Activated CD4-positive, CD25-positive, alpha-beta regulatory T cell treated with anti-CD3 and anti-CD28 coated beads, Interleukin-2, amount 50 U/mL, for 16 hours (primary cell): ENCODE results near the gene GGNBP2.
A peak's percentile ranks its signal among the peaks of the same experiment; 100 is the strongest.

ENCODE experiments used
- DNase-seq: peaks from one replicate; pipeline ENCODE4 v3.0.0-alpha.2; 2020; ENCODE audit warnings: low read depth, low spot score

The GGNBP2 gene

DNA sequence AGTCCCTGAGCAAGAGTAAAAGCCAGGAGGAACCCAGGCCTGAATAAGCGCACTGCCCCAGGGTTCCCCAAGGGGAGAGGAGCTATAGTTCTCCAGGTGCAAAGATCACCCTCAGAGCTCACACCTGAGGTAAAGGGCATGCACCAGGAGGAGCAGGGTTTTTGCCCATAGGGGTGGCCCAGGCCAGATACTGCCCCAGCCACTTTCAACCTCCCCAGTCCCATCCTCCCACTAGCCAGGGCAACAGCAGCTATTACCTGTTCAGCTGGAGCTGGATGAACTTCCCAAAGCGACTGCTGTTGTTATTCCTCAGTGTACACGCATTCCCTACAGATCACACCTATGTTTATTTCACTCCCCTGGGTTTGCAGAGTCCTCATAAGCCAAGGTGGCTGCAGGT, 29.9 kb upstream of the GGNBP2 start:
- no peak for DNase-seq

GRCh38 chr17:36515837-36516236, 28.9 kb upstream of the GGNBP2 start:
- DNase-seq = no peak

GRCh38 chr17:36523113-36523512, 21.6 kb upstream of the GGNBP2 start:
- DNase-seq = no peak

DNA sequence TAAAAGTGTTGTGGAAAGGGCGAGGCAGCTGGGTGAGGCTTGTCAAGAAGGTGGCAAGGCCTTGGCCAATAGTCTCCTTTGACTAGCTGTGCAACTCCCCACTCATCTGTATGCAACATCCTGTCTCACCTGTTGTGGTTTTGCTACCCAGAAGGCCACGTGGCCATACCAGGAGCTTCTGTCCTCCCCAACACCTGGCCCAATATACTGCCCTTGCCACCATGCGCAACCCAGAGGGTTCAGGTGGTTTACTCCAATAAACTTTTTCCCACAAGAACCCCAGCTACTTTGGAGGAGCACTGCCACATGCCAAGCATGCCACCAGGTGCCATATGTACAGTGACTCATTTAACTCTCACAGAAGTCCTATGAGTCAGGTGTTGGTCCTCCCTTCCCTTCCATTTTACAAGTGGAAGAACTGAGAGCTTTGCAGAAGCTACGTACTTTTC, 20.3 kb upstream of the GGNBP2 start:
- no peak for DNase-seq

DNA sequence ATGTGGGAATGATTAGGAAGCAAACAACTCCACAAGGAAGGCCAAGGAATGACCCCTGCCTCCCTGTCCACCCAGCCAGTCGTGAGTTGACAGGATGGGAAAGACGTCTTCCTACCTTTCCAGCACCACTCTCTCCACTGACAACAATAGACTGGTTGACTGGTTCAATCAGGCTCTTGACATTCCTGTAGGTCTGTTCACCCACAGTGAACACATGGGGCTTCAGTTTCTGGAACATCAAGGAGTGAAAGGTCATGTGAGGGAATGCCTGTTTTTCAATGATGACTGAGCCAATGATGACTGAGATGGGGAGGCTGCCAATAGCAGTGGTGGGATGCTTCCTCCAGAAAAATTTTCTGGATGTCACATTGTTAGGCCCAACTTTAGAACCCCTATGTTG, 19.6 kb upstream of the GGNBP2 start:
- DNase-seq = no peak

DNA sequence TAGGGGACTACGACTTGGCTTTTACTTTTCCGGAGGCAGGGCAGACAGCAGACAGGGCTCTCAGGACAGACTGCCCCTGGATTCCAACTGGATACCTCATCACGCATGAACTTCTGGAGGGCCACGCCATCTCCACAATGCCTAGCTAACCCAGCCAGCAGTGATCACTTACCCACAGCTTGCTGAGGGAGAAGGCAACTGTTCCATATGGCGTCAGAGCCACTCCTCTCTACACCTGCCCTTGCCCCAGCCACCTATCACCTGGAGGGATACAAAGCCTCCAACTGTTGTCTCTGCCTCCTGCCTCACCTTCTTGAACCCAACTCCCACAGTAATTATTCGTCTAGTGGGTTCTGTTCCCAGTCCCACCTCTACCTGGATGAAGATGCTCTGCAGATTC, 18.8 kb upstream of the GGNBP2 start:
- no peak for DNase-seq

DNA sequence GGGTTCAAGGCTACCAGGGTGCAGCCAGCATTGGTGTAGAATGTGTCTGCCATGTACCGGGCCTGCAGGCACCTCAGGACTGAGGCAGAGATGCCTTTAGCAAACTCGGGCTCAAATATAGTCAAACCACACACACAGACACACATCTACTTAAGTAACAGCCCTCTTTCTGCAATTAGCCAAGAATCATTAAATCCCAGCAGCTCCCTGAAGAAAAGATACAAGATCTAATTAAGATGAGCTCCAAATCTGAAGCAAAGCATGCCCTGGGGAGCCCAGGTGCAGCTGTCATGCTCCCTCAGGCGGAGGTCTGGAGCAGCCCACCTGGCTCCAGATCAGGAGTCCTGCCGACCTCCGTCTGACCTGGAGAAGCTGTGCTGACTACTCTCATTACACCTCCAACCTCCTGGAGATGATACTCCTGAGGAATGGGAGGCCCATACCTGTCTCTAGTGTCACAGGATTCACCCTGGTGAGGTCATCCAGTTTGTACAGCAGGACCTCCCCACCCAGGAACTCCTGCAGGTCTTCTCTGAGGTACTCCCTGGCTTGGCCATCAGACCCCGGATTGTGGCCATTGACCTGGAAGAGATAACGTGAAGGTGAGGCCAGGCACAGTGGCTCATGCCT, 17.0 kb upstream of the GGNBP2 start:
- no peak for DNase-seq

DNA sequence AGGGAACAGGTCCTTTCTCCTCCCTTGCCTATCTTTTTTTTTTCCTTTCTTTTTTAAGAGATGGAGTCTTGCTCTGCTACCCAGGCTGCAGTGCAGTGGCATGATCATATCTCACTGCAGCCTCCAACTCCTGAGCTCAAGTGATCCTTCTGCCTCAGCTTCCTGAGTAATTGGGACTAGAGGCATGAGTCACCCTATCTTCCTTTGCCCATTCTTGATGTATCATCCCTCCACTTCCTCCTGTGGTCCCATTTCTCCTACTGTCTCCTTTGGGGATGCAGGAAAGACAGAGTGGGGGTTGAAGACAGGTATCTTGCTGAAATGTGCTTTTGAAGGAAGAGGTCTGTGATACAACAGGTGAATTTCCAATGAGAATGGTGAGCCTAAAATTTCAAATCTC, 15.6 kb upstream of the GGNBP2 start:
- DNase-seq = no peak

- DNase-seq = no peak
Observed at GRCh38 chr17:36532435-36532975, 12.2 kb upstream of the GGNBP2 start.

GRCh38 chr17:36533935-36534839, 10.5 kb upstream of the GGNBP2 start:
- peak; percentile 26 for DNase-seq

DNA sequence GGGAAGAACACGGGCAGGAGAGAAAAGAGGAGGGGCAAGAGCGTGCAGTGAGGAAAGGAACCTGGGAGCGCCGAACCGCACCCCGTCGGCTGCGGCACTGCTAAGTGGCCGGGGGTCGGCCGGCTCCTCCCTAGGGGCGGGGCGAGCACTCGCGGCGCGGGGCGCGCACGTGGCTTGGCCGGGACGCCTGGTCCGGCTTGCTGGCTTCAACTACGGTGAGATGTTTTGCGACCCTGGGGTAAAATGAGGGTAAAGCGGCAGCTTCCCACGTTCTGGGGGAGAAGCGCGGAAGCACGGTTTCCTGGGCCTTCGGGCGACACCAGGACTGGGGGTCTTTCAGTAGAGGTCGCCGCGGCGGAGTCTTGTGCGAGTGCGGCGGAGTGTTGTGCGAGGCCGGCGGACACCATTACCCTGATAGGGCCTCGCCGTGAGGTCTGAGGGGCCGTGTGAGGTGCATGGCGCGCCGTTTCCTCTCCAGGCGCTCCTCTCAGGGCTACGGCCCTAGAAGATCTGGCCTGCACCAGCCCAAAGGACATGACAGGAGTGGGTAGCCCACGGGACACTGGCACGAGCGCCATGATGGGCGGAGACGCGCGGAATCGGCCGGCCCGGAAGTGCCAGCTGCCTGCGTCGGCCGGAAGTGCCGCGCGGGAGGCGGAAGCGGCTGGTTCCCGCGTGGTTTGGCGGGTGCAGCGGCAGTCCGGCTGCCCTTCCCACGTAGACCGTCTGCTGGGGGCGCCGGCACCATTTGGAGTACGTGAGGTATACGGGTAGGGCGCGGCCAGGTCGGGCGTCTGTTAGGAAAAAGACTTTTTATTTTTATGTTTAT, 9.7 kb upstream of the GGNBP2 start, which contains the start of the genes MYO19 and PIGW:
Gene MYO19 (minus strand): TSS at position 29 of the 829 bp plus-strand sequence. CDS start 2,330 bp downstream, outside the sequence.
Gene PIGW (plus strand): TSS at position 148 of the 829 bp plus-strand sequence. CDS start 2,115 bp downstream, outside the sequence.
- peak; percentile 72 for DNase-seq

GRCh38 chr17:36535669-36536081, 9.0 kb upstream of the GGNBP2 start:
- no peak for DNase-seq

- DNase-seq = no peak
Observed at GRCh38 chr17:36540696-36541095, 4.0 kb upstream of the GGNBP2 start.

GRCh38 chr17:36542755-36543154, 2.0 kb upstream of the GGNBP2 start:
- no peak for DNase-seq

DNA sequence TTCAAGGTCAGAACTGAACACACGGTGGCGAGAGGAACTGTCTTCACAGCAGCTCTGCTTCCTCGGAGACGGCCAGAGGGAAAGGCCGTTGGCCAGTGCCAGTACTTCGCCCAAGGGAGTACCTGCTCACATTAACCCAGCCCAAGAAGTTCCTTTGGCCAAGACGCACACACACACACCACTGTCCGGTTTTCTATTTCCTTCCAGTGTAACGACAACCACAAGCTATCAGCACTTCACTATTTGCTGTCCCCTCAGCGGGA, 744 bp upstream of the GGNBP2 start:
- no peak for DNase-seq

- DNase-seq = no peak
Observed at GRCh38 chr17:36545077-36545464, 352 bp downstream of the GGNBP2 start.

DNA sequence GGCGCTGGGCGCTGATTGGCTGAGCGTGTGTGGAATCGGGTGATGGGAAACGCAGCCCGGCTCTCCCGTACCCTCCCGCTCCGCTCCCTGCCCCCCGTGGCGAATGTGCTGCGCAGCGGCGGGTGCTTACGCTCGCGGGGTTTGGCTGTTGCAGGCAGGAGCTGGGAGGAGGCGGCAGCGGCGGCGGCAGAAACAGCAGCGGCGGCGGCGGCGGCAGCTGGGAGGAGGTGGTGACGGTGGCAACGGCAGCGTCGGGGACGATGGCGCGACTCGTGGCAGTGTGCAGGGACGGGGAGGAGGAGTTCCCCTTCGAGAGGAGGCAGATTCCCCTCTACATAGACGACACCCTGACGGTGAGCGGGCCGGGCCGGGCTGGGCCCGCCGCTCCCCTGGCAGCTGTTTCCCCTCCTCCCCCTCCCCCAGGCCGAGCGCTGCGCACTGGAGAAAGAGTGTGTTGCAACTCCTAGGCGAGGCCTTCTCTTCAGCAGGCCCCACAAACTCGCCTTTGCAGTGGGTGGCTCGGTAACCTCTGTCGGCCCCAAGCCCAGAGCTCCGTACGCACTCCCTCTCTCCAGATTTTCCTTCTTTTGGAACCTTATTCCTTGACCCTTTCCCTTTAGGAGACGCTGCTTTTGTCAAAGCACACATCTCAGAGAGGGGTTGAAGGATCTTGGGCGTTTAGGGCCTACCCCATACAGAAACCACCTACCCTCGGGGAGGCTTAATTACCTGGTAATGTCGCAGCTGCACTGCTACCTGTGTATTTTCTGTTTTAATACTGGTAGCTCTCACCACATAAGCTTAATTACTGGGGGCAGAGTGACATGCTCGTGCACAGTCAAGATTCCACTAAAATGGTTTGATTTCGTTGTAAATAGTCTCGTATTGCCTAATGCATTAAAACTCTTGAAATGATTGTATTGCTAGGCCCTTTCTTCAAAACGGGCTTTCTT, 1.0 kb downstream of the GGNBP2 start:
- DNase-seq = peak; percentile 95

- DNase-seq = no peak
Observed at GRCh38 chr17:36546418-36547093, 1.8 kb downstream of the GGNBP2 start.

GRCh38 chr17:36547776-36548175, 3.1 kb downstream of the GGNBP2 start:
- no peak for DNase-seq
